ENCODE data around the gene ERCC2. TPM values are rescaled to one million over a fixed set of nuclear protein-coding genes. Genes with fewer than 3 reads are reported as not detected.

ERCC2 gene
- total and polyA plus RNA-seq, 2 experiments from 2014 or later: 33.3 to 81.1 TPM

DNA sequence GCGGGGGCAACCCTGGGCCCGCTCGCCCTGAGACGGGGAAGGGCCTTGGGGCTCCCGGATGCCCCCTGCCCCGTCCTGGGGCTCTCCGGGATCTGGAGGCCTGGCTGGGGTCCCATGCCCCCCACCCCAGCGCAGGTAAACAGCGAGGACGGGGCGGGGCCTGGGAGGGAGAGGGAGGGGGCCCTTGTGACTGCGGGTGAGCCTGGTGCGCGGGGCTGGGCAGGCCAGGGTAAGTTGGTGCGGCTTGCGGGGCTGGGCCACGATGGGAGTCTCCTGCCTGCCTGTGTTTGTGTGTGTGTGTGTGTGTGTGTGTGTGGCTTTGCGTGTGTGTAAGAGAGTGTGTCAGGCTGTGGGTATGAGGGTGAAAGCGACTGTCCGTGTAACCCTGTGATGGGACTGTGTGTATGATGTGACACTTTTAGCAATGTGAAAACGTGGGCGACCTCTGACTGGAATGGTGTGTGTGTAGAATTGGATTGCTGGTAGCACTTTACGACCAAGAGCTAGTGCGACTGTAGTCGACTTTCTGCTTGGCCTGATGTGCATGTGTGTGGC lies 29.4 kb downstream of the ERCC2 start:
- Mint-ChIP-seq H3K27ac (no peak overlapping the region), H3K4me1 (peaks cover 2% of the 10 kb centered on the region; the same call in 1 of the 3 replicates), H3K36me3 (ENCODE audit: low read depth) (peaks cover 3% of the 10 kb centered on the region; the same call in 1 of the 3 replicates), H3K9me3 (no peaks in the 10 kb centered on the region), H3K27me3 (ENCODE audit: insufficient read depth, low read depth, poor library complexity) (peaks cover 13% of the 10 kb centered on the region), H3K4me3 (no peak overlapping the region)
- H3K4me1 ChIP-seq (ENCODE audit: insufficient read depth): no peaks in the 10 kb centered on the region
- peak; percentile 56 for DNase-seq (ENCODE audit: low spot score)
- H4K20me1 ChIP-seq (replicated peaks; ENCODE audit: insufficient read depth): no peaks in the 10 kb centered on the region
- peak overlapping the region; percentile 80 for H3K4me3 ChIP-seq
- no peak overlapping the region for H3K27ac ChIP-seq (ENCODE audit: low read depth)
- no peaks in the 10 kb centered on the region for H3K9me2 ChIP-seq (ENCODE audit: insufficient read depth)
- H2AFZ ChIP-seq: peak overlapping the region; percentile 72; the same call in 1 of the 2 replicates
- H3K27me3 ChIP-seq (ENCODE audit: insufficient read depth): peaks cover 27% of the 10 kb centered on the region
- TF ChIP-seq STAT1 (IDR thresholded peaks at IDR 0.05; ENCODE audit: unreplicated experiment) (no peak), ZNF331 (CRISPR knock-in tag; IDR thresholded peaks at IDR 0.05; ENCODE audit: low read depth) (no peak), POLR2AphosphoS5 (IDR thresholded peaks at IDR 0.05; ENCODE audit: low read depth) (no peak), NANOG (IDR thresholded peaks at IDR 0.05; ENCODE audit: borderline replicate concordance) (no peak), ZNF114 (CRISPR knock-in tag; IDR thresholded peaks at IDR 0.05) (no peak), CTCF (conservative IDR thresholded peaks at IDR 0.05; ENCODE audit: low read depth in 2 of 2) (no peak), JUNB (IDR thresholded peaks at IDR 0.05; ENCODE audit: unreplicated experiment) (no peak), CREB1 (CRISPR knock-in tag; IDR thresholded peaks at IDR 0.05; ENCODE audit: low read depth) (no peak), EZH2phosphoT487 (IDR thresholded peaks at IDR 0.05; ENCODE audit: unreplicated experiment) (no peak), EZH2 (IDR thresholded peaks at IDR 0.05; ENCODE audit: low read depth, unreplicated experiment) (no peak), REST (IDR thresholded peaks at IDR 0.05; ENCODE audit: unreplicated experiment) (no peak)
- TF ChIP-seq, protein P1, sequence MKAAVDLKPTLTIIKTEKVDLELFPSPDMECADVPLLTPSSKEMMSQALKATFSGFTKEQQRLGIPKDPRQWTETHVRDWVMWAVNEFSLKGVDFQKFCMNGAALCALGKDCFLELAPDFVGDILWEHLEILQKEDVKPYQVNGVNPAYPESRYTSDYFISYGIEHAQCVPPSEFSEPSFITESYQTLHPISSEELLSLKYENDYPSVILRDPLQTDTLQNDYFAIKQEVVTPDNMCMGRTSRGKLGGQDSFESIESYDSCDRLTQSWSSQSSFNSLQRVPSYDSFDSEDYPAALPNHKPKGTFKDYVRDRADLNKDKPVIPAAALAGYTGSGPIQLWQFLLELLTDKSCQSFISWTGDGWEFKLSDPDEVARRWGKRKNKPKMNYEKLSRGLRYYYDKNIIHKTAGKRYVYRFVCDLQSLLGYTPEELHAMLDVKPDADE (IDR thresholded peaks at IDR 0.05): no peak
- TF ChIP-seq, protein P2, sequence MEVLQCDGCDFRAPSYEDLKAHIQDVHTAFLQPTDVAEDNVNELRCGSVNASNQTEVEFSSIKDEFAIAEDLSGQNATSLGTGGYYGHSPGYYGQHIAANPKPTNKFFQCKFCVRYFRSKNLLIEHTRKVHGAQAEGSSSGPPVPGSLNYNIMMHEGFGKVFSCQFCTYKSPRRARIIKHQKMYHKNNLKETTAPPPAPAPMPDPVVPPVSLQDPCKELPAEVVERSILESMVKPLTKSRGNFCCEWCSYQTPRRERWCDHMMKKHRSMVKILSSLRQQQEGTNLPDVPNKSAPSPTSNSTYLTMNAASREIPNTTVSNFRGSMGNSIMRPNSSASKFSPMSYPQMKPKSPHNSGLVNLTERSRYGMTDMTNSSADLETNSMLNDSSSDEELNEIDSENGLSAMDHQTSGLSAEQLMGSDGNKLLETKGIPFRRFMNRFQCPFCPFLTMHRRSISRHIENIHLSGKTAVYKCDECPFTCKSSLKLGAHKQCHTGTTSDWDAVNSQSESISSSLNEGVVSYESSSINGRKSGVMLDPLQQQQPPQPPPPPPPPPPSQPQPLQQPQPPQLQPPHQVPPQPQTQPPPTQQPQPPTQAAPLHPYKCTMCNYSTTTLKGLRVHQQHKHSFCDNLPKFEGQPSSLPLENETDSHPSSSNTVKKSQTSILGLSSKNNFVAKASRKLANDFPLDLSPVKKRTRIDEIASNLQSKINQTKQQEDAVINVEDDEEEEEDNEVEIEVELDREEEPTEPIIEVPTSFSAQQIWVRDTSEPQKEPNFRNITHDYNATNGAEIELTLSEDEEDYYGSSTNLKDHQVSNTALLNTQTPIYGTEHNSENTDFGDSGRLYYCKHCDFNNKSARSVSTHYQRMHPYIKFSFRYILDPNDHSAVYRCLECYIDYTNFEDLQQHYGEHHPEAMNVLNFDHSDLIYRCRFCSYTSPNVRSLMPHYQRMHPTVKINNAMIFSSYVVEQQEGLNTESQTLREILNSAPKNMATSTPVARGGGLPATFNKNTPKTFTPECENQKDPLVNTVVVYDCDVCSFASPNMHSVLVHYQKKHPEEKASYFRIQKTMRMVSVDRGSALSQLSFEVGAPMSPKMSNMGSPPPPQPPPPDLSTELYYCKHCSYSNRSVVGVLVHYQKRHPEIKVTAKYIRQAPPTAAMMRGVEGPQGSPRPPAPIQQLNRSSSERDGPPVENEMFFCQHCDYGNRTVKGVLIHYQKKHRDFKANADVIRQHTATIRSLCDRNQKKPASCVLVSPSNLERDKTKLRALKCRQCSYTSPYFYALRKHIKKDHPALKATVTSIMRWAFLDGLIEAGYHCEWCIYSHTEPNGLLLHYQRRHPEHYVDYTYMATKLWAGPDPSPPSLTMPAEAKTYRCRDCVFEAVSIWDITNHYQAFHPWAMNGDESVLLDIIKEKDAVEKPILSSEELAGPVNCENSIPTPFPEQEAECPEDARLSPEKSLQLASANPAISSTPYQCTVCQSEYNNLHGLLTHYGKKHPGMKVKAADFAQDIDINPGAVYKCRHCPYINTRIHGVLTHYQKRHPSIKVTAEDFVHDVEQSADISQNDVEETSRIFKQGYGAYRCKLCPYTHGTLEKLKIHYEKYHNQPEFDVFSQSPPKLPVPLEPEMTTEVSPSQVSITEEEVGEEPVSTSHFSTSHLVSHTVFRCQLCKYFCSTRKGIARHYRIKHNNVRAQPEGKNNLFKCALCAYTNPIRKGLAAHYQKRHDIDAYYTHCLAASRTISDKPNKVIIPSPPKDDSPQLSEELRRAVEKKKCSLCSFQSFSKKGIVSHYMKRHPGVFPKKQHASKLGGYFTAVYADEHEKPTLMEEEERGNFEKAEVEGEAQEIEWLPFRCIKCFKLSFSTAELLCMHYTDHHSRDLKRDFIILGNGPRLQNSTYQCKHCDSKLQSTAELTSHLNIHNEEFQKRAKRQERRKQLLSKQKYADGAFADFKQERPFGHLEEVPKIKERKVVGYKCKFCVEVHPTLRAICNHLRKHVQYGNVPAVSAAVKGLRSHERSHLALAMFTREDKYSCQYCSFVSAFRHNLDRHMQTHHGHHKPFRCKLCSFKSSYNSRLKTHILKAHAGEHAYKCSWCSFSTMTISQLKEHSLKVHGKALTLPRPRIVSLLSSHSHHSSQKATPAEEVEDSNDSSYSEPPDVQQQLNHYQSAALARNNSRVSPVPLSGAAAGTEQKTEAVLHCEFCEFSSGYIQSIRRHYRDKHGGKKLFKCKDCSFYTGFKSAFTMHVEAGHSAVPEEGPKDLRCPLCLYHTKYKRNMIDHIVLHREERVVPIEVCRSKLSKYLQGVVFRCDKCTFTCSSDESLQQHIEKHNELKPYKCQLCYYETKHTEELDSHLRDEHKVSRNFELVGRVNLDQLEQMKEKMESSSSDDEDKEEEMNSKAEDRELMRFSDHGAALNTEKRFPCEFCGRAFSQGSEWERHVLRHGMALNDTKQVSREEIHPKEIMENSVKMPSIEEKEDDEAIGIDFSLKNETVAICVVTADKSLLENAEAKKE (CRISPR knock-in tag; IDR thresholded peaks at IDR 0.05): no peak
- peak; percentile 58 for ATAC-seq
- peaks cover 12% of the 10 kb centered on the region; the same call in 1 of the 2 replicates for H3F3A ChIP-seq (replicated peaks; ENCODE audit: low read depth)
- no peaks in the 10 kb centered on the region for H3K79me2 ChIP-seq (replicated peaks; ENCODE audit: insufficient read depth)
- no peaks in the 10 kb centered on the region for H3K36me3 ChIP-seq (ENCODE audit: insufficient read depth)
- H3K4me2 ChIP-seq: peak overlapping the region; percentile 83

All from GM23338 (cell line).